Subcutaneous abdominal adipose tissue (tissue), 5 donors: ENCODE measurements around the gene CDK17.
A peak's percentile ranks its signal among the peaks of the same experiment; 100 is the strongest.

Experiments
- H3K27ac ChIP-seq: one replicate; pipeline ENCODE4 v1.7.0; 2013; ENCODE audit warnings: low read depth, mild to moderate bottlenecking, inconsistent platforms, low read length, moderate library complexity
- H3K27me3 ChIP-seq, 5 donors: one replicate each; pipeline ENCODE4 v1.7.0; 2013; ENCODE audit warnings: low read length in 5 of 5, inconsistent platforms in 1 of 5; ENCODE audit not compliant: control insufficient read depth in 5 of 5, insufficient read depth in 4 of 5
- H3K36me3 ChIP-seq, 5 donors: one replicate each; pipeline ENCODE4 v1.7.0; 2013; ENCODE audit warnings: low read length in 5 of 5; ENCODE audit not compliant: control insufficient read depth in 5 of 5, insufficient read depth in 5 of 5
- H3K4me1 ChIP-seq, 5 donors: one replicate each; pipeline ENCODE4 v1.7.0; 2013; ENCODE audit warnings: low read length in 5 of 5, mild to moderate bottlenecking in 3 of 5, moderate library complexity in 1 of 5; ENCODE audit not compliant: control insufficient read depth in 5 of 5, insufficient read depth in 5 of 5
- H3K4me3 ChIP-seq, 5 donors: one replicate each; pipeline ENCODE4 v1.7.0; 2013; ENCODE audit warnings: low read length in 5 of 5, low read depth in 1 of 5
- H3K9ac ChIP-seq, 5 donors: one replicate each; pipeline ENCODE4 v1.7.0; 2013; ENCODE audit warnings: low read length in 5 of 5, mild to moderate bottlenecking in 4 of 5, moderate library complexity in 3 of 5
- H3K9me3 ChIP-seq, 5 donors: one replicate each; pipeline ENCODE4 v1.7.0; 2013; ENCODE audit warnings: low read length in 5 of 5; ENCODE audit not compliant: control insufficient read depth in 5 of 5
- donor health status: healthy.
- donor health status: healthy.
- donor health status: healthy.
- donor health status: healthy.
- donor health status: healthy.

The CDK17 gene

DNA sequence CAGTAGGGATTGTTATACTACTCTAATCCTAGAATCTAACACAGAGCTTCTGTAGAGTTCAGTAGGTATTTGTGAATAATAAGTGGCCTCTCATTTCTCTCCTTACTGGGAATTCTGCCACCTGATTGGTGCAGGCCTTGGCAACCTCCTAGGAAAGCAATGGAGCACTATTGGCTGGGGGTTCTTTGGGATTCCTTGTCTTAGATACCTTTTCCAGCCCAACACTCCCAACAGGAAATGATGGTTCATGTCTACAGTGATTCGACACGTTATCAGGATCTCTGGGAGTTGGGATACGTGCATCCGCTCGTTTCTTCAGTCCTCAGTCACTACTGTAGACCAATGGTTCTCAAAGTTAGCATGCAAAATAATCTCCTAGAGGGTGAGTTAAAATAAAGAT is 138.7 kb downstream of the CDK17 start:
- H3K9ac ChIP-seq: no peak overlapping the region
- H3K4me1 ChIP-seq: peaks cover 0 to 36% (median 19%) of the 10 kb centered on the region in 5 donors
- no peak overlapping the region for H3K4me3 ChIP-seq
- H3K27ac ChIP-seq: no peak overlapping the region
- H3K27me3 ChIP-seq: no peaks in the 10 kb centered on the region
- H3K36me3 ChIP-seq: peaks cover 0 to 38% (median 15%) of the 10 kb centered on the region in 5 donors
- H3K9me3 ChIP-seq: no peaks in the 10 kb centered on the region

DNA sequence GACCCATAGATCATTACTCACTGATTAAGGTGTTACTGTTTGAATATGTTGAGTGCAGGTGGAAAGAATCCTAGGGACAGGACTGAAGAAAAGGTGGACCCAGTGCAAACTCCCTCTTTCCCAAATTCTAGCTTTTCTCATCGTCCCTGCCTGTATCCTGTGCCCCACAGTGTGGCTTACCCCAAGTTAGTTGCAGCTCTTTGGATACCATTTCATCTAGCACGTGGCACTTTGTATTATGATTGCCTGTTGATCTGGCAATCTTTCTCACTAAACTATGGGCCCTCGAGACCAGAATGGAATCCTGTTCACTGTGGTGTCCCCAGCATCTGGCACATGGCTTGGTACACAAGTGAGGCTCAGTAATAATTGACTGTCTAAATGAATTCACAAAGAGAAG is 139.6 kb downstream of the CDK17 start:
- H3K27me3 ChIP-seq: no peaks in the 10 kb centered on the region
- no peak overlapping the region for H3K27ac ChIP-seq
- peaks cover 0 to 45% (median 21%) of the 10 kb centered on the region in 5 donors for H3K4me1 ChIP-seq
- no peak overlapping the region for H3K4me3 ChIP-seq
- H3K9me3 ChIP-seq: no peaks in the 10 kb centered on the region
- peaks cover 0 to 38% (median 15%) of the 10 kb centered on the region in 5 donors for H3K36me3 ChIP-seq
- H3K9ac ChIP-seq: no peak overlapping the region

DNA sequence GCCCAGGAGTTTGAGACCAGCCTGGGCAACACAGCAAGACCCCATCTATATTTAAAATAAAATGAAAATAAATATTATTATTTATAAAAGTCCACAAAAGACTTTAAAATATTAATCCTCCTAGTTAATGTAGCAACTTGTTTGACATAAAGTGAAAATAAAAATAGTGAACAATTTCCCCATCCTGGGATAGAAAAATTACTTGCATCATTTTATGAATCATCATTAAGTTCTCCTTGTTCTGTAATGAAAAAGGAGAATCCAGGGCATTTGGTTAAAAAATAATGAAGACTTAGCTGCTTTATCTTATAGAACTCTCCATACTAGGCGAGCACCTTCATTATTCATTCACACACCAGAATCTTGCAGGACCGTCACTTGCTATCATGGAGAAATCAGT is 140.0 kb downstream of the CDK17 start:
- H3K4me3 ChIP-seq: no peak overlapping the region
- no peak overlapping the region for H3K27ac ChIP-seq
- H3K36me3 ChIP-seq: peaks cover 0 to 37% (median 15%) of the 10 kb centered on the region in 5 donors
- H3K9ac ChIP-seq: no peak overlapping the region
- H3K27me3 ChIP-seq: no peaks in the 10 kb centered on the region
- H3K4me1 ChIP-seq: peaks cover under 1 to 49% (median 22%) of the 10 kb centered on the region in 5 donors
- no peaks in the 10 kb centered on the region for H3K9me3 ChIP-seq

DNA sequence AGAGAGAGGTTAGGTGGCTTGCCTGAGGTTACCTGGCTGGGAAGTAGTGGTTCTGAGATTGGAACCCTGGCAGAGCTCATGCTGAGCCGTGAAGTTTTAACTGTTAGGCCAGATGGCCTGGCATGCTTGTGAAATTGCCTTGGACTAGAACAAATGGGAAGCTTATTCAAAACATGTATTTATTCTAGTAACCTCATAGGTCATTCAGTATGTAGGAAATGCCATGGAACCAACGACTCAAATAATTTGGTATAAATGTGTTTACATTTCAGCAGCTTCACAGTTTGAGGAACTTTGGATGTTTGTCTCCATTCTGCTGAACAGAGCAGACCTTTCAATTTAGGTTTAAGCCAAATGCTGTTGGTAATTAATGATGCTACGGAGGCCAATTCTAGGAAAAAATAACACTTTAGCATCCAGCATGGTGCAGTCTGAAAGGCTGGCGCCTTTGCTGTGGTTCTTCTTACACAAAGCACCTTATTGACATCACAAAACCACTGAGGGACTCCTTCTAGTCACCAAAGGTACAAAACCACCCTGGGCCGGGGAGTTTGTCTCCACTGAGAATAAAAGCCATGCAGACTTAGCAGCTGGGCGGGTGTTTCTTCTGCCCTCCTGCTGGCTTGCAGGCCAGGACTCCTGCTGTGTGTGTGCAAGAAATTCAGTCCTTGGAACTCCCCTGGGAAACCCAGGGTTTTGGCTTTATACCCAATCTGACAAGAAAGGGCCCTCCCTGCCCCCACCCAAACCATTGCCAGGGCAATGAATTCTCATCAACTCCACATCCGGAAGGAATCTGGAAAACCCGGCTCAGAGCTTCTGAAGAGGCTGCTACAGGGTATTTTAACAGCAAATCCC is 141.9 kb downstream of the CDK17 start:
- Histone ChIP-seq H3K9me3 (no peaks in the 10 kb centered on the region), H3K27me3 (no peaks in the 10 kb centered on the region), H3K4me1 (peaks cover 10 to 64% (median 33%) of the 10 kb centered on the region in 5 donors), H3K27ac (peak overlapping the region; percentile 59), H3K4me3 (no peak overlapping the region), H3K9ac (peak overlapping the region in 2 of 5 donors; percentile 3 to 41), H3K36me3 (peaks cover 0 to 21% (median 12%) of the 10 kb centered on the region in 5 donors)

DNA sequence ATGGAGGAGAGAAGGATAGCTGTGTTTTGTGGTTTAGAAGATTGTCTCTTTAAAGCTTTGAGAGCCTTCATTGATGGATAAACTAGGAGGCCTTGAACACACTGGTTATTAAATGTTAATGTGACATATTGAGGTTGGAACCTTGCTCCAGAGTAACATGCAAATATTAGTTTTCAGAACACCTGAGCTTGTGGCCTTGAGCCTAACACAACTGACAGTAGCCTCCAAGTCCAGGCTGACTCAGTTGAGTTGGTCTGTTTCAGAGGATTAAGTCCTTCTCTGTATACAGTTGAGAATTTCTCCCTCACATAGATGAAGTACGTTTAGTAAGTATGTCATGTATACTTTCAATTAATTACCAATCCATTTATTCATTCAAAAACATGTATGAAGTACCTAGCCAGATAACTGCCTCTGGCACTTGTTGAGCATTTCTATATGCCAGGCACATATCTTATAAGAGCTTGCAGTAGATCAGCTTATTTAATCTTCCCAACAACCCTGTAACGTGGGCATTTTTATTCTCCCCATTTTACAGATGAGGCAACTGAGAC is 142.6 kb downstream of the CDK17 start:
- no peaks in the 10 kb centered on the region for H3K27me3 ChIP-seq
- H3K27ac ChIP-seq: peak overlapping the region; percentile 59
- peak overlapping the region in 1 of 5 donors; percentile 3 for H3K9ac ChIP-seq
- H3K4me3 ChIP-seq: no peak overlapping the region
- peaks cover 0 to 21% (median 12%) of the 10 kb centered on the region in 5 donors for H3K36me3 ChIP-seq
- H3K4me1 ChIP-seq: peaks cover 10 to 64% (median 33%) of the 10 kb centered on the region in 5 donors
- no peaks in the 10 kb centered on the region for H3K9me3 ChIP-seq

DNA sequence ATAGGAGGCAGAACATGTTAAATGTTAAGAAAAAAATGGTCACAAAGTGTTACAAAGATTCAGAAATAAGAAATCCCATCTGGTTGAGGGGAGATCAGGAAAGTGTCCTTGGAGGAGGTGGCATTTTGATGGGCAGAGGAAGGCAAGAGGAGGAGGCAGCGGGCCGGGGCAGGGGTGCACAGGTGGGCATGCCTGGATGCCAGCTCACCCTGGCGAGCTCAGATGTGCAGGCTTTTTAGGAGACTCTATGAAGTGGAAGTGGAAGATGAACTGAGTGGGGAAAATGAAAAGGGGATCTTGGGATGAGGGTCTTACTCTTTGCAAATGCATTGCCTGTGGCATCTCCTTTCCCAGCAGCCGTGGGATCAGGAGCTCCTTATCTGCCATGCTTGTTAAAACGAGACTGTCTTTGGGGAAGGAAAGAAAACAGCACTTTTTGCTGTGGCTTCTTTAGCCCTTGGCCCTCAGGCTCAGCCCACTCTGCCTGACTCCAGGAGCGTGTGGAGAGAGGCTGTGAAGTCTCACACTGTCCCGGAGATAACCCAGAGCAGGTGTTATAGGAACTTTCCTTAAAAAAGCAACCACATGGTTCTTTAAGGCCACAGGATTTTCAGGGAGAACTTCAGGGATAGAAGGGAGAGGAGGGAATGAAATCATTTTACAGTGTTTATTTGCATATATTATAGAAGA is 143.4 kb downstream of the CDK17 start:
- peak overlapping the region in 1 of 5 donors; percentile 8 for H3K9ac ChIP-seq
- H3K36me3 ChIP-seq: peaks cover 2 to 24% (median 12%) of the 10 kb centered on the region in 5 donors
- peaks cover 10 to 64% (median 33%) of the 10 kb centered on the region in 5 donors for H3K4me1 ChIP-seq
- H3K27me3 ChIP-seq: no peaks in the 10 kb centered on the region
- peak overlapping the region; percentile 19 for H3K27ac ChIP-seq
- no peak overlapping the region for H3K4me3 ChIP-seq
- no peaks in the 10 kb centered on the region for H3K9me3 ChIP-seq

DNA sequence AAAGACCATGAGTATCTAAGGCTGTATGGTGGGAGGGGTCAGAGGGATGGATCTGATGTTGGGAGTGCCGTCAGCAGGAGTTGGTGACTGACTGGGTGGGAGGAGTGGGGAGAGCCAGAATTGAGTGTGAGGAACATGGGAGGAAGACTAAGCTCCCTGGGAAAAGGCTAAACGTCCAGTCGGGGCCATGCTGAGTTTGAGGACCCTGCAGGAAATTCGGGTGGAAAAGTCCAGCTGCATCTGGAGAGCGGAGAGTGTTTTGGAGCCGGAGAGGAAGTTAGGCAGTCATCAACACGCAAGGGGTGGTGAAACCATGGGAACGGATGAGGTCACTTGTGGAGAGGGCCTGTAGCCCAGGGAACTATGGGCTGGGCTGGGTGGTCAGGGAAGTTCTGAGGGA is 145.2 kb downstream of the CDK17 start:
- Histone ChIP-seq H3K27me3 (no peaks in the 10 kb centered on the region), H3K36me3 (peaks cover 6 to 26% (median 10%) of the 10 kb centered on the region in 5 donors), H3K9ac (peak overlapping the region in 1 of 5 donors; percentile 14), H3K4me3 (peak overlapping the region in 4 of 5 donors; percentile 13 to 53 (median 31)), H3K9me3 (no peaks in the 10 kb centered on the region), H3K27ac (peak overlapping the region; percentile 75), H3K4me1 (peaks cover 10 to 59% (median 34%) of the 10 kb centered on the region in 5 donors)

DNA sequence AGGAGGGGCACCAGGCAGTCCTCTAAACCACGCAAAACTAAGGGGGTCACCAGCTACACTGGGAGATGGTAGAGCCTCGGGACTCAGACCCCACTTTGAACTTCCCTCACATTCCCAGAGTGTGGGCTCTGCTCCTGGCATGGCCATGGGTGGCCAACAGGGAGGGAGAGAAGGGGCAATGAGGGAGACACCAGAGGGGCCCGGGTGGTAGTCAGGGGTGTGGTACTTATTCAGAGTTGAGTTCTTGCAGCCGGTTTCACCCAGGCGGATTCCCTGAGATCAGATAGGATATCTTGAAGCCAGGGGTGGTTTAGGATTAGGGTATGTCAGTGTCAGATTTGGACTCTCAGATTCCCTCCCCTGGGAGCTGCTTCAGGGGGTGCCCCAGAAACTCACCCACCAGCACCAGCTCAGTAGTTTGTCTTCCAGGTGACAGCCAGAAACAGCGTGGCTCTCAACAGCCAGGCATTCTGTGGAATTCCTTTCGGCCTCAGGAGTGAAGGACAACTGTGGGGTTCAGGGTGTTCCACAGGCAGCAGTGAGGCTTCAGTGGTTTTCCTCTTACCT is 150.0 kb downstream of the CDK17 start:
- Histone ChIP-seq H3K9me3 (no peaks in the 10 kb centered on the region), H3K4me3 (no peak overlapping the region), H3K27me3 (no peaks in the 10 kb centered on the region), H3K27ac (peak overlapping the region; percentile 32), H3K36me3 (peaks cover 6 to 50% (median 26%) of the 10 kb centered on the region in 5 donors), H3K4me1 (peaks cover 13 to 42% (median 28%) of the 10 kb centered on the region in 5 donors), H3K9ac (peak overlapping the region in 1 of 5 donors; percentile 0)

DNA sequence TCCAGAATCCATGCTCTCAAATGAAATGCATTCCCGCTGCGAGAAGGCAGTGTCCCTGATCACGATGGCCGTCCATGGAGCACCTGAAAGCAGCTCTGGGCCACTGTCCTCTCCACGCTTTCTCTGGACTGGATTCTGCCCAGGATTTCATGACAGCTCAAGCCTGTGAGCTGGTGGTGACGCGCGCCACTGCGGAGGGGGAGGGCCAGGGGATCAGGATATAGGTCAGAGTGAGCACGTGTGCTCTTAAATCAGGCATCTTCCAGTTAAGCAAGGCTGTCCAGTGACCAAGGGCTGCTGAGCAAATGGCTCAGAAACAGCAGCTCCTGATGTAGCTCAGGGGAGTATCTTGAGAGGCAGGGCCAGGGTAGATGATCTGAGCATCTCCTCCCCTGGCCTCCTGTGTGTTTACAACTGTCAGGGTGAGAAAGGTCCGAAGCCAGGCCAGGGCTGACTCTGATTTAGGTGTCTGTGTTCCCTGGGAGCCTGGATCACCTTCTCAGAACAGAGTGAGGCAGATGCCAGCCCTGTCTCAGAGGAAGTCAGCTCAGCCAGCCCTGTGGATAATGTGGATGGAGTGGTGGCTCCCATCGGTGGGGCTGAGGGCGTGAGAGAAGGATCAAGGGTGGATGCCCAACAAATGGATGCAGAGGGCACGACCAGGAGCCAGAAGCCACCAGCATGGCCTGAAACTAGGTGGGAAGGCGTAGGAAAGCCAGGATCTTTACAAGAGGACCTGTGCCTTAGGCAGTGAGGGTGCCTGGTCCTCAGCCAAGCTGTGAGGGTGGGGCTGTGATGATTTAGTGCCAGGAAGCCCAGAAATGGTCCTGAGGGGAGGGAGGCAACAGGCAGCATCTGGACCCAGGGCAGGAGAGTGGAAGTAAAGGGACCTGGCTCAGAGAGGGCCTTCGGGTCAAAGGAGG is 150.8 kb downstream of the CDK17 start:
- Histone ChIP-seq H3K9me3 (no peaks in the 10 kb centered on the region), H3K4me1 (peaks cover 10 to 35% (median 20%) of the 10 kb centered on the region in 5 donors), H3K27ac (peak overlapping the region; percentile 32), H3K9ac (peak overlapping the region in 3 of 5 donors; percentile 0 to 32 (median 26)), H3K36me3 (peaks cover 6 to 50% (median 26%) of the 10 kb centered on the region in 5 donors), H3K27me3 (no peaks in the 10 kb centered on the region), H3K4me3 (peak overlapping the region in 1 of 5 donors; percentile 10)
